K562 treated with DMSO at 1 percent for 12 hours (cell line): ENCODE results near the gene NBPF10. TPM values are rescaled to one million over a fixed set of nuclear protein-coding genes. Genes with fewer than 3 reads are reported as not detected.

Experiments
- total RNA-seq: library from RNA; unstranded; fragments of 300-600 nt; gene quantifications from 2 replicates; pipeline ENCODE4 v1.2.3, GENCODE V29; 2022; ENCODE audit not compliant: insufficient read depth

The NBPF10 gene, protein sequence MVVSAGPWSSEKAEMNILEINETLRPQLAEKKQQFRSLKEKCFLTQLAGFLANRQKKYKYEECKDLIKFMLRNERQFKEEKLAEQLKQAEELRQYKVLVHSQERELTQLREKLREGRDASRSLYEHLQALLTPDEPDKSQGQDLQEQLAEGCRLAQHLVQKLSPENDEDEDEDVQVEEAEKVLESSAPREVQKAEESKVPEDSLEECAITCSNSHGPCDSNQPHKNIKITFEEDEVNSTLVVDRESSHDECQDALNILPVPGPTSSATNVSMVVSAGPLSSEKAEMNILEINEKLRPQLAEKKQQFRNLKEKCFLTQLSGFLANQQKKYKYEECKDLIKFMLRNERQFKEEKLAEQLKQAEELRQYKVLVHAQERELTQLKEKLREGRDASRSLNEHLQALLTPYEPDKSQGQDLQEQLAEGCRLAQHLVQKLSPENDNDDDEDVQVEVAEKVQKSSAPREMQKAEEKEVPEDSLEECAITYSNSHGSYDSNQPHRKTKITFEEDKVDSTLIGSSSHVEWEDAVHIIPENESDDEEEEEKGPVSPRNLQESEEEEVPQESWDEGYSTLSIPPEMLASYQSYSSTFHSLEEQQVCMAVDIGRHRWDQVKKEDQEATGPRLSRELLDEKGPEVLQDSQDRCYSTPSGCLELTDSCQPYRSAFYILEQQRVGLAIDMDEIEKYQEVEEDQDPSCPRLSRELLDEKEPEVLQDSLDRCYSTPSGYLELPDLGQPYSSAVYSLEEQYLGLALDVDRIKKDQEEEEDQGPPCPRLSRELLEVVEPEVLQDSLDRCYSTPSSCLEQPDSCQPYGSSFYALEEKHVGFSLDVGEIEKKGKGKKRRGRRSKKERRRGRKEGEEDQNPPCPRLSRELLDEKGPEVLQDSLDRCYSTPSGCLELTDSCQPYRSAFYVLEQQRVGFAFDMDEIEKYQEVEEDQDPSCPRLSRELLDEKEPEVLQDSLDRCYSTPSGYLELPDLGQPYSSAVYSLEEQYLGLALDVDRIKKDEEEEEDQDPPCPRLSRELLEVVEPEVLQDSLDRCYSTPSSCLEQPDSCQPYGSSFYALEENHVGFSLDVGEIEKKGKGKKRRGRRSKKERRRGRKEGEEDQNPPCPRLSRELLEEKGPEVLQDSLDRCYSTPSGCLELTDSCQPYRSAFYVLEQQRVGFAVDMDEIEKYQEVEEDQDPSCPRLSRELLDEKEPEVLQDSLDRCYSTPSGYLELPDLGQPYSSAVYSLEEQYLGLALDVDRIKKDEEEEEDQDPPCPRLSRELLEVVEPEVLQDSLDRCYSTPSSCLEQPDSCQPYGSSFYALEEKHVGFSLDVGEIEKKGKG (N-terminal part only)
- total RNA-seq, result 0.44 and 1.2 TPM in 2 replicates

DNA sequence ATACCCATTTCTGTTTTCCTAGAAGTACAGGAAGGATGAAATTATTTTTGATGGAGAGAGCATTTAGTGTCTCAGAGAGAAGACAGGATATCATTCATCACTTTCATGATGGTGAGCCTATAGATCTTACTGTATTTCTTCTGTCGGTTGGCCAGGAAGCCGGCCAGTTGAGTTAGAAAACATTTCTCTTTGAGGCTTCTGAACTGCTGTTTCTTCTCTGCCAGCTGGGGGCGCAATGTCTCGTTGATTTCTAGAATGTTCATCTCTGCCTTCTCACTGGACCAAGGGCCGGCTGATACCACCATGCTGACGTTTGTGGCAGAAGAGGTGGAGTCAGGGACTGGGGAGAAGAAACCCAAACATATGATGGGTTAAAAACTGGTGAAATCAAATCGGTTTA lies at the start of gene NBPF10:
TSS of gene NBPF10 (minus strand) at position 340 of the 400 bp plus-strand sequence. CDS start at position 305, 35 bp downstream.

Other genes with a start within 250 kb of the NBPF10 start
- gene ITGA10, start 234.8 kb downstream of the NBPF10 start, total RNA-seq, result 0.41 TPM in 1 of 2 replicates, not detected in the other
- gene PEX11B, start 226.1 kb downstream of the NBPF10 start, total RNA-seq, result 20.9 and 30.3 TPM in 2 replicates
- gene RBM8A, start 217.3 kb downstream of the NBPF10 start, total RNA-seq, result 153 and 174 TPM in 2 replicates
- gene LIX1L, start 186.8 kb downstream of the NBPF10 start, total RNA-seq, result 8.0 and 18.3 TPM in 2 replicates
- gene ANKRD34A, start 180.2 kb downstream of the NBPF10 start, total RNA-seq, result 1.3 and 2.6 TPM in 2 replicates
- 55.4 and 58.3 TPM in 2 replicates for gene POLR3GL, start 180.1 kb downstream of the NBPF10 start, total RNA-seq
- 231 and 482 TPM in 2 replicates for gene TXNIP, start 148.2 kb downstream of the NBPF10 start, total RNA-seq
- 1.4 and 4.7 TPM in 2 replicates for gene HJV, start 123.1 kb downstream of the NBPF10 start, total RNA-seq
- gene NOTCH2NLA, start 84.2 kb upstream of the NBPF10 start, total RNA-seq, result 12.3 and 14.2 TPM in 2 replicates